A549 (cell line): Measurements from ENCODE around the gene N4BP2.

ENCODE experiments used
- CTCF ChIP-seq: fragments of >200 bp; sonication (Bioruptor Twin); formaldehyde crosslinking; IDR thresholded peaks from 3 replicates; pipeline ENCODE4 v1.5.1; 2016
- EP300 ChIP-seq, 2 experiments: fragments of >200 bp; sonication (Bioruptor Twin); formaldehyde crosslinking; IDR thresholded peaks; 2 replicates in 1 of 2; 3 replicates in 1 of 2; pipeline ENCODE4 v1.6.1; 2016 to 2017
- KDM1A ChIP-seq: fragments of 200-600 bp; sonication (generic); IDR thresholded peaks from 2 replicates; pipeline ENCODE4 v1.6.1; 2016; ENCODE audit warnings: low read depth, mild to moderate bottlenecking
- NR3C1 ChIP-seq: fragments of >200 bp; sonication (Bioruptor Twin); formaldehyde crosslinking; IDR thresholded peaks from 3 replicates; pipeline ENCODE4 v1.6.1; 2017
- POLR2A ChIP-seq: IDR thresholded peaks from 2 replicates; pipeline ENCODE4 v1.6.1; 2012; ENCODE audit warnings: mild to moderate bottlenecking, low read length
- RAD21 ChIP-seq, 2 experiments: fragments of >200 bp in 1 of 2; sonication (Bioruptor Twin) in 1 of 2; formaldehyde crosslinking in 1 of 2; IDR thresholded peaks in 1 of 2; conservative IDR thresholded peaks in 1 of 2; 2 replicates in 1 of 2; 3 replicates in 1 of 2; pipeline ENCODE4 v1.6.1; 2012 to 2018; ENCODE audit warnings: inconsistent platforms in 1 of 2

- no peak for TF ChIP-seq CTCF
- no peak for TF ChIP-seq POLR2A
- no peak for TF ChIP-seq NR3C1
- no peak for TF ChIP-seq RAD21 (conservative IDR thresholded peaks at IDR 0.05 in 1 of 2, IDR thresholded peaks at IDR 0.05 in 1 of 2)
- no peak for TF ChIP-seq KDM1A
- no peak for TF ChIP-seq EP300 (IDR thresholded peaks at IDR 0.05)
Measured at GRCh38 chr4:40180356-40180755, 123.7 kb downstream of the N4BP2 start.
